HEK293 (cell line): ENCODE results near the gene PCDHA12.

Experiments
- CTCF ChIP-seq: fragments of 450-650 bp; formaldehyde crosslinking; IDR thresholded peaks from 2 replicates; pipeline ENCODE4 v1.5.1; 2016; ENCODE audit warnings: missing biosample characterization, missing genetic modification characterization
- PRDM4 ChIP-seq: fragments of 450-650 bp; formaldehyde crosslinking; IDR thresholded peaks from 2 replicates; pipeline ENCODE4 v1.5.1; 2017; ENCODE audit warnings: missing biosample characterization, missing genetic modification characterization
- REST ChIP-seq: fragments of 450-650 bp; formaldehyde crosslinking; IDR thresholded peaks from 2 replicates; pipeline ENCODE4 v1.5.1; 2016; ENCODE audit warnings: missing biosample characterization, missing genetic modification characterization
- SALL2 ChIP-seq: fragments of 450-650 bp; formaldehyde crosslinking; IDR thresholded peaks from 2 replicates; pipeline ENCODE4 v1.5.0; 2017; ENCODE audit warnings: missing biosample characterization, mild to moderate bottlenecking, missing genetic modification characterization, borderline replicate concordance
- ZBTB20 ChIP-seq: fragments of 450-650 bp; formaldehyde crosslinking; IDR thresholded peaks from 2 replicates; pipeline ENCODE4 v1.5.1; 2016; ENCODE audit warnings: missing biosample characterization, missing genetic modification characterization
- ZNF214 ChIP-seq: fragments of 450-650 bp; formaldehyde crosslinking; IDR thresholded peaks from 2 replicates; pipeline ENCODE4 v1.5.1; 2017; ENCODE audit warnings: missing biosample characterization, mild to moderate bottlenecking, missing genetic modification characterization, borderline replicate concordance
- ZNF785 ChIP-seq: fragments of 450-650 bp; formaldehyde crosslinking; IDR thresholded peaks from 2 replicates; pipeline ENCODE4 v1.5.1; 2016; ENCODE audit warnings: missing biosample characterization, missing genetic modification characterization

GRCh38 chr5:140828362-140828737 is 46.8 kb upstream of the PCDHA12 start:
- TF ChIP-seq CTCF (tag by site-specific recombination) (no peak), REST (tag by site-specific recombination) (no peak), ZNF785 (tag by site-specific recombination) (no peak), PRDM4 (tag by site-specific recombination) (no peak), SALL2 (tag by site-specific recombination) (no peak), ZBTB20 (tag by site-specific recombination) (no peak), ZNF214 (no peak)
